HCT116 (cell line): Measurements from ENCODE around the gene GPR180. TPM values are rescaled to one million over a fixed set of nuclear protein-coding genes. Genes with fewer than 3 reads are reported as not detected.

ENCODE experiments used
- ATAC-seq: fragments of 200-7000 bp; cut with Tn5 transposase; 2 replicates; pipeline ENCODE4 v1.9.1; 2020; ENCODE audit warnings: mild to moderate bottlenecking, moderate library complexity
- BruUV-seq: library from RNA; stranded (reverse); fragments of 400-500 nt; replicated peaks from 2 replicates; lab custom pipeline; 2021; lab: Mats Ljungman, UMichigan
- CTCF ChIA-PET: fragments of 300-600 bp; sonication (Branson Sonifier 250); formaldehyde crosslinking; loops from one replicate; lab custom pipeline; 2021; ENCODE audit warnings: antibody characterized with exemption; lab: Charles Lee
- POLR2A ChIA-PET: fragments of 300-600, 350-600 bp; sonication (Branson Sonifier 250); formaldehyde crosslinking; loops from one replicate; lab custom pipeline; 2021; ENCODE audit warnings: antibody characterized with exemption; lab: Charles Lee
- RAD21 ChIA-PET, 2 experiments: fragments of 300-600 bp; sonication (Branson Sonifier 250); formaldehyde crosslinking; loops; one replicate each; lab custom pipeline; 2023; ENCODE audit warnings: low total read pairs in 2 of 2; ENCODE audit not compliant: uncharacterized antibody in 2 of 2, unreplicated experiment in 2 of 2, low non-redundant PET in 1 of 2; lab: Charles Lee
- DNase-seq: peaks from one replicate; pipeline ENCODE4 v3.0.0-alpha.2; 2010; ENCODE audit warnings: low read depth, low spot score
- H2AFZ ChIP-seq: fragments of 200-600 bp; shearing (Covaris generic), sonication (generic); 2 replicates; pipeline ENCODE4 v1.6.1; 2017; ENCODE audit warnings: low read depth, mixed run types, mixed read lengths, antibody characterized with exemption, low read length; ENCODE audit not compliant: poor library complexity, severe bottlenecking
- H3K27ac ChIP-seq: 2 replicates; pipeline ENCODE4 v1.5.1; 2012; ENCODE audit warnings: low read depth, low read length
- H3K27me3 ChIP-seq: fragments of 200-600 bp; sonication (generic); 2 replicates; pipeline ENCODE4 v1.6.1; 2016; ENCODE audit warnings: mixed run types, low read length, mixed read lengths; ENCODE audit not compliant: insufficient read depth
- H3K36me3 ChIP-seq, 2 experiments: fragments of 200-500 bp in 1 of 2; fragments of 200-600 bp in 1 of 2; sonication (Bioruptor generic) in 1 of 2; sonication (generic) in 1 of 2; 2 replicates each; pipeline versions ENCODE4 v1.5.1 to v1.6.1; 2014 to 2016; ENCODE audit warnings: low read length in 2 of 2, inconsistent platforms in 1 of 2, mixed read lengths in 1 of 2, mixed run types in 1 of 2; ENCODE audit not compliant: insufficient read depth in 2 of 2, control insufficient read depth in 1 of 2
- H3K4me1 ChIP-seq, 2 experiments: fragments of 200-600 bp in 1 of 2; sonication (generic) in 1 of 2; 2 replicates each; pipeline versions ENCODE4 v1.5.1 to v1.6.1; 2012 to 2017; ENCODE audit warnings: low read length in 2 of 2, inconsistent platforms in 1 of 2, mild to moderate bottlenecking in 1 of 2, mixed read lengths in 1 of 2, mixed run types in 1 of 2, moderate library complexity in 1 of 2; ENCODE audit not compliant: insufficient read depth in 2 of 2, control insufficient read depth in 1 of 2
- H3K4me2 ChIP-seq: fragments of 200-600 bp; sonication (generic); 2 replicates; pipeline ENCODE4 v1.6.1; 2017; ENCODE audit warnings: mixed run types, low read length, mixed read lengths
- H3K4me3 ChIP-seq, 2 experiments: fragments of 200-600 bp in 1 of 2; sonication (generic) in 1 of 2; replicated peaks in 1 of 2; 2 replicates each; pipeline ENCODE4 v1.5.1; 2011 to 2016; ENCODE audit warnings: low read length in 2 of 2, control low read depth in 1 of 2, low read depth in 1 of 2, mild to moderate bottlenecking in 1 of 2, mixed read lengths in 1 of 2, mixed run types in 1 of 2
- H3K79me2 ChIP-seq: fragments of 200-600 bp; sonication (generic); 2 replicates; pipeline ENCODE4 v1.6.1; 2017; ENCODE audit warnings: mild to moderate bottlenecking, mixed run types, low read length, moderate library complexity, mixed read lengths; ENCODE audit not compliant: insufficient read depth
- H3K9ac ChIP-seq: fragments of 200-600 bp; sonication (generic); 2 replicates; pipeline ENCODE4 v1.6.1; 2016; ENCODE audit warnings: low read length, mixed read lengths
- H3K9me2 ChIP-seq: fragments of 200-600 bp; sonication (generic), shearing (Covaris generic); 2 replicates; pipeline ENCODE4 v1.6.1; 2017; ENCODE audit warnings: mixed run types, mild to moderate bottlenecking, moderate library complexity; ENCODE audit not compliant: insufficient read depth
- H3K9me3 ChIP-seq, 2 experiments: fragments of 200-500 bp in 1 of 2; fragments of 200-600 bp in 1 of 2; sonication (Bioruptor generic) in 1 of 2; sonication (generic) in 1 of 2; 2 replicates each; pipeline ENCODE4 v1.6.1; 2014 to 2017; ENCODE audit warnings: low read length in 2 of 2, mixed read lengths in 2 of 2, inconsistent platforms in 1 of 2, low read depth in 1 of 2, mild to moderate bottlenecking in 1 of 2, mixed run types in 1 of 2, moderate library complexity in 1 of 2; ENCODE audit not compliant: control insufficient read depth in 1 of 2, insufficient read depth in 1 of 2
- H4K20me1 ChIP-seq: fragments of 200-600 bp; sonication (generic), shearing (Covaris generic); 2 replicates; pipeline ENCODE4 v1.6.1; 2017; ENCODE audit warnings: mixed run types, mild to moderate bottlenecking, moderate library complexity; ENCODE audit not compliant: insufficient read depth
- EZH2 ChIP-seq: fragments of 200-600 bp; sonication (generic); IDR thresholded peaks from 2 replicates; pipeline ENCODE4 v1.6.1; 2017; ENCODE audit warnings: antibody characterized with exemption, mixed run types
- EZH2phosphoT487 ChIP-seq: fragments of 200-600 bp; IDR thresholded peaks from 2 replicates; pipeline ENCODE4 v1.6.1; 2018; ENCODE audit warnings: antibody characterized with exemption, borderline replicate concordance
- MAX ChIP-seq: IDR thresholded peaks from 2 replicates; pipeline ENCODE4 v1.6.1; 2012
- POLR2A ChIP-seq: IDR thresholded peaks from 2 replicates; pipeline ENCODE4 v1.7.0; 2011; ENCODE audit warnings: borderline replicate concordance; ENCODE audit not compliant: insufficient read depth, insufficient read length; ENCODE audit errors: extremely low read depth
- RAD21 ChIP-seq: IDR thresholded peaks from 2 replicates; pipeline ENCODE4 v1.6.1; 2012; ENCODE audit warnings: low read depth, mild to moderate bottlenecking
- REST ChIP-seq: IDR thresholded peaks from 2 replicates; pipeline ENCODE4 v1.6.1; 2012; ENCODE audit warnings: low read depth
- SIN3A ChIP-seq: IDR thresholded peaks from 2 replicates; pipeline ENCODE4 v1.6.1; 2012; ENCODE audit warnings: low read depth
- SP1 ChIP-seq: IDR thresholded peaks from 2 replicates; pipeline ENCODE4 v1.6.1; 2012; ENCODE audit warnings: low read depth
- SRF ChIP-seq: IDR thresholded peaks from 2 replicates; pipeline ENCODE4 v1.6.1; 2012; ENCODE audit warnings: low read depth
- YY1 ChIP-seq: IDR thresholded peaks from 2 replicates; pipeline ENCODE4 v1.6.1; 2011; ENCODE audit warnings: low read length, low read depth, moderate library complexity, mild to moderate bottlenecking; ENCODE audit not compliant: insufficient replicate concordance; ENCODE audit errors: extremely low read depth
- ZFX ChIP-seq: fragments of 450-650 bp; IDR thresholded peaks from 2 replicates; pipeline ENCODE4 v1.6.1; 2017
- ZNF274 ChIP-seq: fragments of 200-500 bp; sonication (Bioruptor generic); IDR thresholded peaks from 2 replicates; pipeline ENCODE4 v1.6.1; 2014; ENCODE audit warnings: mild to moderate bottlenecking, low read depth, low read length, inconsistent platforms
- intact Hi-C: fragments of 100-400 bp; cut with micrococcal nuclease; formaldehyde crosslinking; loops from 2 replicates; pipeline ENCODE4 v1.10.0; 2022
- total RNA-seq: library from RNA; stranded (reverse); gene quantifications from one replicate; pipeline ENCODE4 v1.2.1, GENCODE V29; 2021; ENCODE audit not compliant: unreplicated experiment

The GPR180 gene
- total RNA-seq, 1 experiment from 2014 or later: 6.4 TPM

- TF ChIP-seq ZFX: no peak
- TF ChIP-seq REST: no peak
Measured at GRCh38 chr13:94567581-94567980, 34.1 kb upstream of the GPR180 start (continued).

GRCh38 chr13:94568443-94568842, 33.2 kb upstream of the GPR180 start:
- Histone ChIP-seq H3K27ac (no peak overlapping the region), H3K27me3 (no peaks in the 10 kb centered on the region), H2AFZ (no peak overlapping the region), H3K4me3 (no peak overlapping the region), H3K4me2 (no peak overlapping the region), H3K4me1 (no peaks in the 10 kb centered on the region), H3K9ac (no peak overlapping the region), H3K36me3 (peaks cover 11 to 12% of the 10 kb centered on the region in 2 experiments; a peak in 3 of 4 replicates), H3K9me2 (no peaks in the 10 kb centered on the region), H4K20me1 (no peaks in the 10 kb centered on the region), H3K9me3 (no peaks in the 10 kb centered on the region), H3K79me2 (no peaks in the 10 kb centered on the region)
- ATAC-seq (no peak), DNase-seq (no peak)
- TF ChIP-seq POLR2A (no peak), YY1 (no peak), ZNF274 (no peak), RAD21 (no peak), SIN3A (no peak), EZH2phosphoT487 (no peak), SRF (no peak), SP1 (no peak), MAX (no peak), REST (no peak), EZH2 (no peak)
- no TSS peak for BruUV-seq
- CTCF ChIA-PET: no interaction called here
- RAD21 ChIA-PET: no interaction called here
- intact Hi-C loops: no loop called here
- POLR2A ChIA-PET: no interaction called here
